GM08714 (cell line): ENCODE results near the gene ACP7.
"Not testable (repeated sequence)": the region's sequence is repeated elsewhere in the genome, so short reads cannot be mapped to it uniquely, and the experiment has no call there.

Experiments
- H3K4me3 ChIP-seq: fragments of 200-500 bp; sonication (Bioruptor generic); 2 replicates; pipeline ENCODE4 v1.5.1; 2014; ENCODE audit warnings: mild to moderate bottlenecking, low read length, inconsistent platforms
- ZNF274 ChIP-seq: IDR thresholded peaks from 2 replicates; pipeline ENCODE4 v1.6.1; 2012; ENCODE audit warnings: mild to moderate bottlenecking, low read depth, low read length

ACP7 gene

DNA sequence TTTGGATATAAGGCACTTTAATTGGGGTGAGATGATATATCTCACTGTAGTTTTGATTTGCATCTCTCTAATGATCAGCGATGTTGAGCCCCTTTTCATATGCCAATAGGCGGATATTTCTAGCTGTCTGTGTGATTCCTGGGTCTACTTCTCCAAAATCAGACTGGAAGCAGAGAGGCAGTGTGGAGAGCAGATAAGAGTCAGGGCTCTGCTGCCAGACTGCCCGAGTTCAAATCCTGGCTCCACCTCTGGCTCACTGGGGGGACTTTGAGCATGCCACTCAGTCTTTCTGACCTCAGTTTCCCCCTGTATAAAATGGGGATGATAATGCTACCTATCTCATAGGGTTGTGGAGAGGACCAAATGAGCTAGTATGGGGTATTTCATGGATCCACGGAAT, 24.0 kb upstream of the ACP7 start:
- H3K4me3 ChIP-seq: no peak overlapping the region
- TF ChIP-seq ZNF274: no peak

- H3K4me3 ChIP-seq: no peak overlapping the region
- TF ChIP-seq ZNF274: no peak
Observed at GRCh38 chr19:39064405-39064804, 19.8 kb upstream of the ACP7 start.

DNA sequence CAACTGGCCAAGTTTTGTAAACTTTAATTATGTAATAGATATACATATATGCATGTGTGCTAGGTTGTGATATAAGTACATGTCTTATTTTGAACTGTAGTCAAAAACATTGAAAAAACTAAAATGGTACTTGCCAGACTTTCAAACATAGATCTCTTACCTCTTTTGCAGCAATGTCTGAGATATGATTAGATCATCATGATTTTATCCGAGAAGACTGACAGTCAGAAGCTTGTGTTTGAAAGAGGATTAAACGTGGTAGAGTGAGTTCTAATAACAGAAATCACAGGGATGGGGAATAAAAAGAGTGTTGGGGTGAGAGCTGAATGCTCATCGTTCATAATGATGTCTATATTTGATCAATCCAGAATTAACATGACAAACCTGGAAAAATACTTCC, 18.2 kb upstream of the ACP7 start:
- H3K4me3 ChIP-seq: no peak overlapping the region
- no peak for TF ChIP-seq ZNF274

GRCh38 chr19:39067104-39067503, 17.1 kb upstream of the ACP7 start:
- TF ChIP-seq ZNF274: no peak
- H3K4me3 ChIP-seq: no peak overlapping the region

DNA sequence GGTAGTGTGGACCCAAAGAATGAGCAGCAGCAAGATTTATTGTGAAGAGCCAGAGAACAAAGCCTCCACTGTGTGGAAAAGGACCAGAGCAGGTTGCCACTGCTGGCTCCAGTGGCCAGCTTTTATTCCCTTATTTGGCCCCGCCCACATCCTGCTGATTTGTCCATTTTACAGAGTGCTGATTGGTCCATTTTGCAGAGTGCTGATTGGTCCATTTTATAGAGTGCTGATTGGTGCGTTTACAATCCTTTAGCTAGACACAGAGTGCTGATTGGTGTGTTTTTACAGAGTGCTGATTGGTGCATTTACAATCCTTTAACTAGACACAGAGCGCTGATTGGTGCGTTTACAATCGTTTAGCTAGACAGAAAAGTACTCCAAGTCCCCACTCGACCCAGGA, 15.9 kb upstream of the ACP7 start:
- H3K4me3 ChIP-seq: not testable (repeated sequence)

- no peak for TF ChIP-seq ZNF274
- H3K4me3 ChIP-seq: no peak overlapping the region
Observed at GRCh38 chr19:39070888-39071287, 13.3 kb upstream of the ACP7 start.

DNA sequence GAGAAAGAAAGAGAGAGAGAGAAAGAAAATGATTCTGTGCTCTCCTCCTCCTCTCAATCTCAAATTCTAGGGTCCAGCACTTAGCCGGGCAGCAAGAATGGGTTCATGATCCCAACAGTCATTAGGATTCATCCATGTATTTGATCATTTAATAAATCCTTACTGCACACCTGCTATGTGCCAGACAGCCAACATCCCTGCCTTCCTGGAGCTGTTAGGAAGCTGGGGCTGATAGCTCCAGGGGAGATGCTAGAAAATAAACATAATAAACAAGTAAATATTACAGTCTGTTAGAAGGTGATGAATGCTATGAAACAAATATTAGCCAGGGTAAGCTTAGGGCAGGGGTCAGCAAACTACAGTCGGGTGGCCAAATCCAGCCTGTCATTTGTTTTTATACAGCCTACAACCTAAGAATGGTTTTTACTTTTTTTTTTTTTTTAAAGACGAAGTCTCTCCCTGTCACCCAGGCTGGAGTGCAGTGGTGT, 9.9 kb upstream of the ACP7 start:
- H3K4me3 ChIP-seq: no peak overlapping the region
- no peak for TF ChIP-seq ZNF274

DNA sequence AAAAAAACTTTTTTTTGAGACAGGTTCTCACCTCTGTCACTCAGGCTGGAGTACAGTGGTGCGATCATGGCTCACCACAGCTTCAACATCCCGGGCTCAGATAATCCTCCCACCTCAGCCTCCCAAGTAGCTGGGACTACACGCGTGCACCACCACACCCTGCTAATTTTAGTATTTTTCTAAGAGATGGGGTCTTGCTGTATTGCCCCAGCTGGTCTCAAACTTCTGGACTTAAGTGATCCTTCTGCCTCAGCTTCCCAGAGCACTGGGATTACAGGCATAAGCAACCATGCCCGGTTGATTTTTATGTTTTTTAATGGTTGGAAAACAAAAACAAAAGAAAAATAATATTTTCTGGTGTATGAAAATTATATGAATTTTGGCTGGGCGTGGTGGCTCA, 9.2 kb upstream of the ACP7 start:
- H3K4me3 ChIP-seq: no peak overlapping the region
- TF ChIP-seq ZNF274: no peak

GRCh38 chr19:39077323-39077722, 6.8 kb upstream of the ACP7 start:
- TF ChIP-seq ZNF274: no peak
- no peak overlapping the region for H3K4me3 ChIP-seq

GRCh38 chr19:39078436-39079200, 5.5 kb upstream of the ACP7 start:
- TF ChIP-seq ZNF274: no peak
- no peak overlapping the region for H3K4me3 ChIP-seq

DNA sequence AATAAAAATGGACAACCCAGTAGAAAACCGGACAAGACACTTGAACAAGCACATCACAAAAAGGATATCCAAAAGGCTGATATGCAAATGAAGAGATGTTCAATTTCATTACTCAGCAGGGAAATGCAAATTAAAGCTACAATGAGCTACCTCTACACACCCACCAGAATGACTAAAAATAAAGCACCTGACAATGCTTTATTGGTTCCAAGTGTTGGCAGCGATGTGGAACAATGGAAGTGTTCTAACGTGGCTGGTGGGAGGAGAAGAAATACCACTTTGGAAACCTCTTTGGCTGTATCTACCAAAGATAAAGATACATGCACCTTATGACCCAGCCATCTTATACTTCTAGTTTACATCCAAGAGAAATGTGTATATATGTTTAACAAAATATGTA, 3.7 kb upstream of the ACP7 start:
- no peak for TF ChIP-seq ZNF274
- H3K4me3 ChIP-seq: no peak overlapping the region

DNA sequence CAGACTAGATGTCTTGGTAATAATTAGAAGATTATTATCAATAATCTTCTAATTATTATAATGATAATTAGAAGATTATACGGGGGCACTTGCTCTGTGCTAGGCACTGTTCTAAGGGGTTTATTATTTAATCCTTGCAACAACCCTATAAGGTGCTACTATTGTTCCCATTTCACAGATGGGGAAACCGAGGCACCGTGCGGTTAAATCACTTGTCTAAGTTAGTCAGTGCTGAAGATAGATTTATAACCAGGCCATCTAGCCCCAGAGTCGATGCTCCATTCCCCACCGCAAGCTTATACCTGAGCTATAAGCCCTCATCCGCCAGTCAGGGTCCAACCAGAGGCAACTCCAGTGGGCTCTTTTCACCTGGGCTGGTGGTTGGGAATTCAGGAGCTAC, 2.0 kb upstream of the ACP7 start:
- no peak for TF ChIP-seq ZNF274
- no peak overlapping the region for H3K4me3 ChIP-seq

GRCh38 chr19:39082745-39083598, 1.2 kb upstream of the ACP7 start:
- TF ChIP-seq ZNF274: no peak
- H3K4me3 ChIP-seq: no peak overlapping the region

DNA sequence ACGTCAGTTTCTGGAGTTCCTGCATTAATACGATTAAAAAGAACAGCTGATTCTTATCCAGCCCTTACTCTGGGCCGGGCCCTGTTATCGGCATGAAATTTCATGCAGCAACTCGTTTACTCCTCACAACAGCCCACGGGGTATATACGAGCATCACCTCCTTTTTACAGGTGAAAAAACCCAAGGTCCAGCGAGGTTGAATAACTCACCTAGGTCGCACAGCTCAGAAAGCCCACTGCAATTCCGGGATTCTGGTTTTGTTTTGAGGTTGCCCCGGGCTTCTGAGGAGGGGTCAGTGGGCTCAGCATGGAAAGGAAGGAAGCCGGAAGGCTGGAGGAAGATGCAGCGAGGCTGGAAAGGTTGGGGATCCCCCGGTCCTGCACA, 577 bp upstream of the ACP7 start:
- no peak for TF ChIP-seq ZNF274
- H3K4me3 ChIP-seq: no peak overlapping the region

DNA sequence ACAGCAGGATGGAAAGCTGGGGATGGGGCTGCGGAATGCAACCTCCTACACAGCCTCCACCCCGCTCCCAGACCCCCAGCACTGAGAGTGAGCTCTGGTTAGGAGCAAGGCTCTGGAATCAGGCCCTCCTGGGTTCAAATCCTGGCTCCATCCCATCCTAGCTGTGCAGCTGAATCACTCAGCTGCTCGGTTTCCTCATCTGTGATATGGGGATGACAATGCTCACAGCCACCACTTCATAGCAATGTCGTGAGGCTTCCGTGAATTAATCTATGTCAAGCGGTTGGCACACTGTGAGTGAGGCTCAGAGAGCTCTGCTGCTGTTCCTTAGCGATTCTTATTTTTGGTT, 538 bp downstream of the ACP7 start:
- no peak overlapping the region for H3K4me3 ChIP-seq
- TF ChIP-seq ZNF274: no peak
